T-cell (primary cell): ENCODE results near the gene DNAJC4. TPM values are rescaled to one million over a fixed set of nuclear protein-coding genes. Genes with fewer than 3 reads are reported as not detected.

Experiments
- ATAC-seq, 4 experiments: fragments of 200-7000 bp in 3 of 4; fragments of 150-1000 bp in 1 of 4; cut with Tn5 transposase; replicated peaks in 1 of 4; 1 replicate in 3 of 4; 2 replicates in 1 of 4; pipeline ENCODE4 v1.10.0; 2021; ENCODE audit warnings: moderate library complexity in 3 of 4, mild to moderate bottlenecking in 2 of 4, moderate number of reproducible peaks in 1 of 4
- CTCF ChIA-PET, 2 donors: fragments of 300-600 bp; sonication (Branson Sonifier 250); formaldehyde crosslinking; loops; one replicate each; lab custom pipeline; 2022; ENCODE audit warnings: antibody characterized with exemption in 2 of 2; lab: Charles Lee
- POLR2A ChIA-PET, 2 donors: fragments of 300-600 bp; sonication (Branson Sonifier 250); formaldehyde crosslinking; loops; one replicate each; lab custom pipeline; 2022; ENCODE audit warnings: antibody characterized with exemption in 2 of 2; lab: Charles Lee
- DNase-seq, 35 experiments: peaks; one replicate each; pipeline versions ENCODE4 v3.0.0 to v3.0.0-alpha.2; 2013 to 2023
- H3K27ac ChIP-seq: one replicate; pipeline ENCODE4 v1.5.1; 2013; ENCODE audit warnings: low read length
- H3K27me3 ChIP-seq, 2 experiments: replicated peaks in 1 of 2; 1 replicate in 1 of 2; 2 replicates in 1 of 2; pipeline versions ENCODE4 v1.6.1 to v1.7.0; 2013; ENCODE audit warnings: low read length in 1 of 2, mixed read lengths in 1 of 2; ENCODE audit not compliant: control insufficient read depth in 2 of 2, insufficient read depth in 2 of 2; ENCODE audit errors: extremely low read depth in 1 of 2
- H3K36me3 ChIP-seq, 2 donors: 1 replicate in 1 of 2; 2 replicates in 1 of 2; pipeline versions ENCODE4 v1.6.1 to v1.7.0; 2013; ENCODE audit warnings: low read length in 1 of 2; ENCODE audit not compliant: control insufficient read depth in 2 of 2, insufficient read depth in 1 of 2; ENCODE audit errors: extremely low read depth in 1 of 2
- H3K4me1 ChIP-seq, 2 experiments: 1 replicate in 1 of 2; 2 replicates in 1 of 2; pipeline versions ENCODE4 v1.6.1 to v1.7.0; 2013; ENCODE audit warnings: low read length in 2 of 2, mixed read lengths in 1 of 2; ENCODE audit not compliant: insufficient read depth in 2 of 2, control insufficient read depth in 1 of 2; ENCODE audit errors: extremely low read depth in 1 of 2
- H3K4me3 ChIP-seq, 2 donors: 1 replicate in 1 of 2; 2 replicates in 1 of 2; pipeline versions ENCODE4 v1.5.1 to v1.7.0; 2013; ENCODE audit warnings: mild to moderate bottlenecking in 2 of 2, low read length in 1 of 2, moderate library complexity in 1 of 2; ENCODE audit not compliant: control insufficient read depth in 1 of 2; ENCODE audit errors: extremely low read depth in 1 of 2
- H3K9me3 ChIP-seq: 2 replicates; pipeline ENCODE4 v1.7.0; 2013
- H3K27ac Mint-ChIP-seq, 2 donors: one replicate each; pipeline ENCODE4 v1.8.0; 2020 to 2021; ENCODE audit warnings: mild to moderate bottlenecking in 2 of 2, mixed read lengths in 2 of 2
- H3K27me3 Mint-ChIP-seq, 2 donors: one replicate each; pipeline ENCODE4 v1.8.0; 2021 to 2022; ENCODE audit warnings: mixed read lengths in 2 of 2
- H3K36me3 Mint-ChIP-seq: one replicate; pipeline ENCODE4 v1.8.0; 2021; ENCODE audit warnings: mixed read lengths
- H3K4me1 Mint-ChIP-seq, 3 donors: one replicate each; pipeline ENCODE4 v1.8.0; 2020 to 2022; ENCODE audit warnings: mixed read lengths in 3 of 3, mild to moderate bottlenecking in 1 of 3
- H3K4me3 Mint-ChIP-seq, 3 donors: one replicate each; pipeline ENCODE4 v1.8.0; 2020 to 2022; ENCODE audit warnings: mild to moderate bottlenecking in 3 of 3, mixed read lengths in 3 of 3, moderate library complexity in 3 of 3
- H3K9me3 Mint-ChIP-seq, 3 donors: one replicate each; pipeline ENCODE4 v1.8.0; 2020 to 2022; ENCODE audit warnings: mixed read lengths in 3 of 3
- WGBS: methylation state at CpG from one replicate; pipeline ENCODE4 v1.1.5; 2013; ENCODE audit warnings: missing lambda C conversion rate; ENCODE audit not compliant: insufficient coverage; 5-methylcytosine and 5-hydroxymethylcytosine counted together
- total RNA-seq, 35 experiments: library from RNA in 6 of 35; stranded (reverse) in 6 of 35; fragments of 120-200 nt in 1 of 35; gene quantifications; one replicate each; pipeline versions ENCODE4 v1.2.1 to v1.2.4 and lab custom pipeline; 2013 to 2026

Gene DNAJC4
- total RNA-seq, 5 donors from 2014 or later (not counting 1 experiment from before 2014, with no cell fraction given), result 46.2 to 64.7 (median 51.4) TPM

DNA sequence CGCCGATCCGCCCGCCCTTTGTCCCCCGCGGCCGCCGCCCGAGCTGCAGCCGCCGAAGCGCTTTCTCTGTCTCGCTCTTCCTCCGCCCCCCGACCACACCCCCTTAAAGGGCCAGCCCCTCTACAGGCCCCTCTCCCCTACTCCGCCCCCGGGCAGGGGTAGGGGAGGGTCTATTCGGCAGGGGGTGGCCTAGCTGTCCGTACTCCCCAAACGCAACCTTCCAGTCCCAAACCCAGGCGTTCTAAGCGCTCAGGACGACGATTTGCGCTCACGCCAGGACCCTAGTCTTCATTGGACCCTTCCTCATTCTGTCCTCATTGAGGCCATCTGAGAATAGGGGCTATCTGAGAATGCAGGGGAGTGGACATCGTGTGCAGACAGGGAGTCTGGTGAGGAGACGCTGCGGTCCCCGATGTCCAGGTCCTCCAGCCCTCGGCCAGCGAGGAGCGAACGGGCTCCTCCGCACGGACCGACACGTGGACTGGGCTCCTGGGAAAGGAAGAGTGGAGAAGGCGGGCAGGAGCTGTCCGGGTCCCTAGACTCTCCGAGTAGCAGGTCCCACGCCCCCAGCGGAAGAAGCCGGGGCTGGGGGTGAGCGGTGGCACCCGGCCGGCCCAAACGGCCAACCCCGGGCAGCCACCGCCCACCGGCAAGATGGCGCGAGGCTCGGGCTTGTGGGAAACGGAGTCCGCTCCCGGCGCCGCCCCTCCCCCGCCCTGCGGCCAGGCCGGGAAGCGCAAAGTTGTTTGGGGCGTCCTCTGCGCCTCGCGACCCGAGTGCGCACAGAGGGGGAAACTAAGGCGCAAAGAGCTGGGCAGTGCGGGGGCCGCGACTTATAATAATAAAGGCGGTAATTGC, 16.8 kb downstream of the DNAJC4 start, which contains the start of gene PPP1R14B:
Gene PPP1R14B, minus strand, starts transcription at position 73 of the 858 bp plus-strand sequence. CDS start 270 bp downstream, outside the sequence.
- Mint-ChIP-seq H3K36me3 (no peaks in the 10 kb centered on the region), H3K27ac (peak within 1 kb of the TSS; percentile 87 to 88), H3K27me3 (no peaks in the 10 kb centered on the region), H3K4me1 (peaks cover 36 to 50% (median 40%) of the 10 kb centered on the region in 3 donors), H3K4me3 (peak within 1 kb of the TSS; percentile 80 to 90 (median 89)), H3K9me3 (no peaks in the 10 kb centered on the region)
- H3K27me3 ChIP-seq, result peaks cover 0 to 13% of the 10 kb centered on the region in 2 experiments
- peak; percentile 69 to 72 (median 70) for ATAC-seq
- H3K27ac ChIP-seq, result peak within 1 kb of the TSS; percentile 57
- H3K9me3 ChIP-seq, result no peaks in the 10 kb centered on the region
- CTCF ChIA-PET, result no interaction called here
- POLR2A ChIA-PET, result no interaction called here
- H3K36me3 ChIP-seq, result peaks cover 6 to 10% of the 10 kb centered on the region in 2 donors
- WGBS, result under 1% methylated on average over 44 of the region's 74 CpGs
- peaks cover 17 to 63% of the 10 kb centered on the region in 2 experiments for H3K4me1 ChIP-seq
- H3K4me3 ChIP-seq, result peak within 1 kb of the TSS; percentile 77 to 95
- peak; percentile 42 to 82 (median 72) for DNase-seq

GRCh38 chr11:64247729-64248531, 17.6 kb downstream of the DNAJC4 start:
- H3K27me3 Mint-ChIP-seq, result no peaks in the 10 kb centered on the region
- H3K27ac ChIP-seq, result no peak overlapping the region

GRCh38 chr11:64248578-64248977, 18.2 kb downstream of the DNAJC4 start:
- H3K4me1 Mint-ChIP-seq, result peaks cover 30 to 39% (median 31%) of the 10 kb centered on the region in 3 donors
- ChIA-PET CTCF (no interaction called here), POLR2A (no interaction called here)
- DNase-seq, result no peak
- no peak overlapping the region for H3K4me3 ChIP-seq
- peak overlapping the region in 2 of 3 donors; percentile 76 to 89 for H3K4me3 Mint-ChIP-seq
- H3K36me3 ChIP-seq, result peaks cover under 1 to 7% of the 10 kb centered on the region in 2 donors
- no peak for ATAC-seq
- H3K27ac Mint-ChIP-seq, result no peak overlapping the region
- peaks cover 11 to 61% of the 10 kb centered on the region in 2 experiments for H3K4me1 ChIP-seq
- H3K9me3 ChIP-seq, result no peaks in the 10 kb centered on the region
- H3K27ac ChIP-seq, result no peak overlapping the region
- WGBS, result 87% methylated on average over 7 of the region's 7 CpGs
- peaks cover 0 to 17% of the 10 kb centered on the region in 2 experiments for H3K27me3 ChIP-seq
- H3K27me3 Mint-ChIP-seq, result no peaks in the 10 kb centered on the region
- H3K36me3 Mint-ChIP-seq, result no peaks in the 10 kb centered on the region
- H3K9me3 Mint-ChIP-seq, result no peaks in the 10 kb centered on the region

More at GRCh38 chr11:64247729-64248531, 17.6 kb downstream of the DNAJC4 start:
- peak overlapping the region; percentile 65 to 89 (median 76) for H3K4me3 Mint-ChIP-seq
- H3K36me3 Mint-ChIP-seq, result no peaks in the 10 kb centered on the region
- ATAC-seq, result no peak
- no peak for DNase-seq
- H3K4me1 ChIP-seq, result peaks cover 13 to 63% of the 10 kb centered on the region in 2 experiments
- no peaks in the 10 kb centered on the region for H3K9me3 Mint-ChIP-seq
- peak overlapping the region in 1 of 2 donors; percentile 34 for H3K27ac Mint-ChIP-seq
- 76% methylated on average over 27 of the region's 31 CpGs for WGBS
- H3K4me1 Mint-ChIP-seq, result peaks cover 32 to 45% (median 35%) of the 10 kb centered on the region in 3 donors
- peaks cover 6 to 10% of the 10 kb centered on the region in 2 donors for H3K36me3 ChIP-seq
- ChIA-PET CTCF (no interaction called here), POLR2A (no interaction called here)
- peaks cover 0 to 17% of the 10 kb centered on the region in 2 experiments for H3K27me3 ChIP-seq
- H3K9me3 ChIP-seq, result no peaks in the 10 kb centered on the region
- no peak overlapping the region for H3K4me3 ChIP-seq

GRCh38 chr11:64249038-64249437, 18.7 kb downstream of the DNAJC4 start:
- POLR2A ChIA-PET, result no interaction called here

DNA sequence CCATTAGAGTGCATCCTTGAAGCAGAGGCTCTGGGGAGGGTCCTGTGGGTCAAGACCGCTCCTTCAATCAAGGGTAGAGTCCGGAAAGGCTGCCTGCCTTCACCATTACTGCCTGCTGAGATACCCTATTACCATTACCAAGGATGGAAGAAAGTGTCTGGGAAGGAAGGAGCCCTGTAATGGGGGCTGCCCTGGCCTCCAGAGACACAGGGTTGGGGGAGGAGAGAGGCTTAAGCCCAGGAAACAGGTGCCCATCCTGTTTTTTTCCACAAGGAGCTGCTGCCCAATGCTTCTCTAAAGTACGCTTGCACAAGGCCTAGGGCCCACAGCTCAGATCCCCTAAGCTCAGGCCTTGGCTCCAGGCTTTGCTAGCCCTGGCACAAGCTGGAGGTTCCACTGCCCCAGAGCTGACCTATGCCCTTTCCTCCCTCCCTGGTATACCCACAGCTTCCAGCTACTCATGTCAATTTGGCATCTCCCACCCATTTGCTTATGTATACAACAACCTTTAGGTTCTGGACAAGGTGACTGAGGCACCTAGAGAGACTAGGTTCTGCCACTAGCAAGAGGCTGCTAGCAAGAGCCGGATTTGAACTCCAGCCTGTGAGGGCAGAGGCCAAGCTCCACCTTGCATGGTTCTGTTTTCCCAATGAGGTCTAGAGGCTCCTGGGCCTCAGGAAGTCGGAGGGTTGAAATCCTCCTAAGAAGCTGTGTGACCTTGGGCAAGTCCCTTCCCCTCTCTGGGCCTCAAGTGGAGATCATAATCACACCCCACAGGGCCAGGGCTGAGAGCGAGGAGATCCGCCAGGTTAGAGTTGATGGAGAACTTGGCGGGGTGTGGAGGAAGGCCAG, 19.4 kb downstream of the DNAJC4 start:
- H3K27me3 ChIP-seq, result peaks cover 0 to 17% of the 10 kb centered on the region in 2 experiments
- 97% methylated on average over 2 of the region's 8 CpGs for WGBS
- H3K27ac ChIP-seq, result no peak overlapping the region
- ATAC-seq (no peak), DNase-seq (no peak)
- no peaks in the 10 kb centered on the region for H3K9me3 ChIP-seq
- POLR2A ChIA-PET, result no interaction called here
- Mint-ChIP-seq H3K36me3 (no peaks in the 10 kb centered on the region), H3K27me3 (no peaks in the 10 kb centered on the region), H3K27ac (no peak overlapping the region), H3K4me1 (peaks cover 25 to 31% (median 28%) of the 10 kb centered on the region in 3 donors), H3K9me3 (no peaks in the 10 kb centered on the region), H3K4me3 (peak overlapping the region; percentile 39 to 52 (median 43))
- CTCF ChIA-PET, result interaction anchor here in 1 of 2 donors (0.6 to 2.0 kb wide), 3 partner anchors 33 to 55 kb away, joined by 4 to 7 read pairs (median 5); no protein-coding TSS in a partner anchor
- H3K36me3 ChIP-seq, result no peaks in the 10 kb centered on the region
- H3K4me1 ChIP-seq, result peaks cover 11 to 57% of the 10 kb centered on the region in 2 experiments
- no peak overlapping the region for H3K4me3 ChIP-seq

More at GRCh38 chr11:64249038-64249437, 18.7 kb downstream of the DNAJC4 start:
- ATAC-seq (no peak), DNase-seq (no peak)
- Mint-ChIP-seq H3K36me3 (no peaks in the 10 kb centered on the region), H3K9me3 (no peaks in the 10 kb centered on the region), H3K27ac (no peak overlapping the region), H3K4me3 (peak overlapping the region in 2 of 3 donors; percentile 21 to 39), H3K27me3 (no peaks in the 10 kb centered on the region), H3K4me1 (peaks cover 25 to 34% (median 28%) of the 10 kb centered on the region in 3 donors)
- H3K27me3 ChIP-seq, result peaks cover 0 to 17% of the 10 kb centered on the region in 2 experiments
- H3K4me1 ChIP-seq, result peaks cover 11 to 61% of the 10 kb centered on the region in 2 experiments
- no peaks in the 10 kb centered on the region for H3K9me3 ChIP-seq
- H3K4me3 ChIP-seq, result no peak overlapping the region
- no peak overlapping the region for H3K27ac ChIP-seq
- peaks cover 0 to 3% of the 10 kb centered on the region in 2 donors for H3K36me3 ChIP-seq
- WGBS, result 89% methylated on average over 3 of the region's 4 CpGs
- CTCF ChIA-PET, result interaction anchor here in 1 of 2 donors (0.6 to 2.0 kb wide), 2 partner anchors 34 to 55 kb away, joined by 5 to 7 read pairs; no protein-coding TSS in a partner anchor
